HFFc6 (cell line): Measurements from ENCODE around the gene JUNB. TPM values are rescaled to one million over a fixed set of nuclear protein-coding genes. Genes with fewer than 3 reads are reported as not detected.
"Not testable (repeated sequence)": the region's sequence is repeated elsewhere in the genome, so short reads cannot be mapped to it uniquely, and the experiment has no call there.

Experiments used
- DNase-seq: peaks from one replicate; pipeline ENCODE4 v3.0.0-alpha.2; 2018
- H3K27ac Mint-ChIP-seq: 2 replicates; pipeline ENCODE4 v1.8.0; 2020; ENCODE audit warnings: mild to moderate bottlenecking, mixed read lengths
- H3K27me3 Mint-ChIP-seq: 2 replicates; pipeline ENCODE4 v1.8.0; 2021; ENCODE audit warnings: mild to moderate bottlenecking, moderate library complexity, mixed read lengths; ENCODE audit not compliant: insufficient read depth
- H3K36me3 Mint-ChIP-seq: 2 replicates; pipeline ENCODE4 v1.8.0; 2021; ENCODE audit warnings: low read depth, mixed read lengths
- H3K4me1 Mint-ChIP-seq: 2 replicates; pipeline ENCODE4 v1.8.0; 2020; ENCODE audit warnings: low read depth, mixed read lengths
- H3K4me3 Mint-ChIP-seq: 2 replicates; pipeline ENCODE4 v1.8.0; 2020; ENCODE audit warnings: mild to moderate bottlenecking, moderate library complexity, mixed read lengths
- H3K9me3 Mint-ChIP-seq: 2 replicates; pipeline ENCODE4 v1.8.0; 2020; ENCODE audit warnings: mild to moderate bottlenecking, mixed read lengths
- CTCF ChIP-seq: fragments of 200-600 bp; sonication (generic); IDR thresholded peaks from 2 replicates; pipeline ENCODE4 v1.5.0; 2021; ENCODE audit warnings: antibody characterized with exemption, mild to moderate bottlenecking
- total RNA-seq, 6 experiments: library from RNA; stranded (reverse); fragmentation: NEBNext Ultra II Directional; extraction: Animal tissue kit (Norgen Biotek cat#: 25700); gene quantifications; 2 replicates in 1 of 6; 3 replicates in 5 of 6; pipeline ENCODE4 v1.2.3, GENCODE V29; 2021

JUNB gene
- total RNA-seq, 6 experiments from 2014 or later: 52.1 to 89.2 (median 83.8) TPM

GRCh38 chr19:12804051-12804450, 12.8 kb downstream of the JUNB start:
- no peak for DNase-seq
- Mint-ChIP-seq H3K27ac (no peak overlapping the region), H3K4me3 (no peak overlapping the region), H3K36me3 (peaks cover 5% of the 10 kb centered on the region; the same call in 1 of the 2 replicates), H3K27me3 (no peaks in the 10 kb centered on the region), H3K9me3 (no peaks in the 10 kb centered on the region), H3K4me1 (peaks cover 28% of the 10 kb centered on the region)
- TF ChIP-seq CTCF: no peak

GRCh38 chr19:12806242-12807081, 15.2 kb downstream of the JUNB start, which contains the start of gene RNASEH2A:
RNASEH2A (plus strand) TSS chr19:12806584; CDS start chr19:12806674, 90 bp downstream.
- H3K9me3 Mint-ChIP-seq: no peaks in the 10 kb centered on the region
- H3K27ac Mint-ChIP-seq: peak within 1 kb of the TSS; percentile 80
- TF ChIP-seq CTCF: no peak
- peak within 1 kb of the TSS; percentile 98 for H3K4me3 Mint-ChIP-seq
- DNase-seq: peak; percentile 85
- no peaks in the 10 kb centered on the region for H3K27me3 Mint-ChIP-seq
- H3K36me3 Mint-ChIP-seq: peaks cover 5% of the 10 kb centered on the region; the same call in 1 of the 2 replicates
- peaks cover 19% of the 10 kb centered on the region for H3K4me1 Mint-ChIP-seq

DNA sequence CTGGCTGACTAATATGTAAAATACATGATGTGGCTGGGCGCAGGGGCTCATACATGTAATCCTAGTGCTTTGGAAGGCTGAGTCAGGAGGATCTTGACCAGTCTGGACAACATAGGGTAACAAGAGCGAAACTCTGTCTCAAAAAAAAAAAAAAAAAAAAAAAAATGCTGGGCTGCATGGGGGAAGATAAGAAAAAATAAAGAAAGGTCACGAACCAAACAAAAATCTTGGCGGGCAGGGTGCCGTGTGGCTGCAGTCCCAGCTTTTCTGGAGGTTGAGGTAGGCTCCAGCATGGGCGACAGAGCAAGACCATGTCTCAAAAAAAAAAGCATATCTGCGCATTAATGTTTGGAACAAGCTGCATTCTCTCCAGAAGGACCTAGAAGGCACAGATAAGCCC, 23.8 kb downstream of the JUNB start:
- Mint-ChIP-seq H3K4me3 (no peak overlapping the region), H3K27me3 (peaks cover 2% of the 10 kb centered on the region; the same call in 1 of the 2 replicates)

DNA sequence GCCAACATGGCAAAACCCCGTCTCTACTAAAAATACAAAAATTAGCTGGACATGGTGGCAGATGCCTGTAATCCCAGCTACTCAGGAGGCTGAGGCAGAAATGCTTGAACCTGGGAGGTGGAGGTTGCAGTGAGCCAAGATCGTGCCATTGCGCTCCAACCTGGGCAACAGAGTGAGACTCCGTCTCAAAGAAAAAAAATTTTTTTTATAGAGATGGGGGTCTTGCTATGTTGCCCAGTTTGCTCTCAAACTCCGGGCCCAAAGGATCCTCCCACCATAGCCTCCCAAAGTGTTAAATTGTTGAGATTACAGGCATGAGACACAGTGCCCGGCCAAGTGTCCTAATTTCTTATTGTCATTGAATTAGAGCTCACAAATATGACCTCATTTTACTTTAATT, 25.9 kb downstream of the JUNB start:
- H3K36me3 Mint-ChIP-seq: peaks cover 22% of the 10 kb centered on the region
- not testable (repeated sequence) for H3K4me1 Mint-ChIP-seq, H3K27ac Mint-ChIP-seq, H3K9me3 Mint-ChIP-seq, H3K4me3 Mint-ChIP-seq, DNase-seq, H3K27me3 Mint-ChIP-seq

More for the DNA sequence above, 23.8 kb downstream of the JUNB start:
- Mint-ChIP-seq H3K9me3 (no peaks in the 10 kb centered on the region), H3K4me1 (no peaks in the 10 kb centered on the region), H3K27ac (no peak overlapping the region), H3K36me3 (peaks cover 16% of the 10 kb centered on the region; the same call in 1 of the 2 replicates)
- DNase-seq: no peak
- TF ChIP-seq CTCF: no peak

GRCh38 chr19:12817810-12818209, 26.5 kb downstream of the JUNB start:
- not testable (repeated sequence) for H3K4me1 Mint-ChIP-seq, H3K27ac Mint-ChIP-seq, H3K27me3 Mint-ChIP-seq, DNase-seq, H3K4me3 Mint-ChIP-seq, H3K9me3 Mint-ChIP-seq
- H3K36me3 Mint-ChIP-seq: peaks cover 22% of the 10 kb centered on the region

DNA sequence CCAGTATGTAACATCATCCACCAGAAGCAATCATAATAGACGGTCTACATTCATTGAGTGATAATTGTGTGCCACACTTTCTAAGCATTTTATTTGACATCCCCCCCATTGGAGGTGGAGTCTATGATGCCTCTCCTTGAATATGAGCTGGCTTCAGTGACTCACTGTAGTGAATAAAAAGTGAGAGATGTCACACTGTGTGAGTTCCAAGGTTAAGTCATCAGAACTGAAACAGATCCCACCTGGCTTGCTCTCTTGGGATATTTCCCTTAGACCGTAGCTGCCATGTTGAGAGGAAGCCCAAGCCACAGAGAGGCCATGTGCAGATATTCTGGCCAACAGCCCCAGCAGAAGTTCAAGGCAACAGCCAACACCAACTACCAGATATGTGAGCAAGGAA, 30.5 kb downstream of the JUNB start:
- peaks cover 4% of the 10 kb centered on the region for H3K27me3 Mint-ChIP-seq
- no peak for TF ChIP-seq CTCF
- H3K36me3 Mint-ChIP-seq: peaks cover 10% of the 10 kb centered on the region
- no peak overlapping the region for H3K27ac Mint-ChIP-seq
- DNase-seq: no peak
- no peak overlapping the region for H3K4me3 Mint-ChIP-seq
- no peaks in the 10 kb centered on the region for H3K4me1 Mint-ChIP-seq
- H3K9me3 Mint-ChIP-seq: 0 out of 2 replicates have a peak, but pooled peaks cover 4% of the 10 kb centered on the region
